Measurements from ENCODE around the gene ANKRD34B.
"Not testable (repeated sequence)": the region's sequence is repeated elsewhere in the genome, so short reads cannot be mapped to it uniquely, and the experiment has no call there.

ANKRD34B gene

DNA sequence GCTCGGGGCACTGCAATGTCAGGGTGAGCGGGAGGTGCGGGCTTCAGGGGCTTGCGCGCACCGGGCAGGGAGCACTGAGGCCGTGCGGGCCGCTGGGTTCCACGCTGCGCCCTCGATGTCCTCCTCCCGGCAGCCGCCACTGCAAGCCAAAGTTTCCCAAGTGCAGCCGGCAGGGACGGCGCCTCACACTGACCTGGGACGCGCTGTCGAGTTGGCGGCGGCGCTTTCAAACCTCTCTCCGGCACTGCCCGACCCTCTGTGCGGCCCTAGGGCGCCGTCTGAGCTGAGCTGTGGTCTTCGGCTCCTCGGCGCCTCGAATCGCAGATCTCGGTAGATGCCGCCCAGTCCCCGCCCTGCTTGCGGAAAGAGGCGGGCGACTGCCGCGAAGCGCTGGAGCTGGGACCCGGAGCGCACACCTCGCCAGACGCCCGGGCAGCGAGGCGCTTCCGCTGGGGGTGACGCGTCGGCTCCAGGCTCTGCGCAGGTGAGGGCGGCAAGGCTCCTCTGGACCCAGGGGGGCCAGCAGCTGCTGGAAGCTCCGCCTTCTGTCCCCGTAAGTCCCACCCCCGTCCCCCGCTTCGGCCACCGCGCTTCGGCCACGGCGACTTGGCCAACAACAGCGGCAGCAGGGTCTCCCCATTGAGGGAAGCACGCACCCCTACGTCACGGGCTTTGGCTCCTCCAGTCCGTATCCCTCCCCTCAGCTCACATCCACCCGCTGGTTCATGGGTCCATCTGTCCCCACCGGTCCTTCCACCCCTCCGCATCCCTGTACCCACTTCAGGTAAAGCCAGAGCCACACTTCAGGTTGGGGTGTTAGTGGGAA, at the start of gene ANKRD34B:
Gene ANKRD34B, minus strand, starts transcription at position 320 of the 826 bp plus-strand sequence. CDS start 10,261 bp downstream, outside the sequence.
- DNase-seq = no peak

DNA sequence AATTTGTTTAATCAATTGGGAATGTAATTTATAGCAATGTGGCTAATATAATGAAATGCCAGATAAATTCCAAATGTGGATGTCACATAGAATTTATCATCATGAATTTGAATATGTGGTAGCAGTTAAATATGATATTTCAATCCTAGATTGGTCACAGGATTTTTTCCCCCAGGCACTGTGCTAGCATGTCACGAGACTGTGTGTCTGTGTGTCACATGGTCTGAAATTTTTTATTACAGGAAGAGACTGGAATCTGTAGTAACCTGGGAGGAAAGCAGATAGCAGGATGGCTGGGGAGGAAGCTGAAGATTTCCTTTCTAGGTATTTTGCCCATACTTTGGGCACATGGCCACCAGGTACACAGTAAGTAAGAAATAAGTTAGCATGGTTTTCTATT, 49.0 kb upstream of the ANKRD34B start:
- no peak for DNase-seq

DNA sequence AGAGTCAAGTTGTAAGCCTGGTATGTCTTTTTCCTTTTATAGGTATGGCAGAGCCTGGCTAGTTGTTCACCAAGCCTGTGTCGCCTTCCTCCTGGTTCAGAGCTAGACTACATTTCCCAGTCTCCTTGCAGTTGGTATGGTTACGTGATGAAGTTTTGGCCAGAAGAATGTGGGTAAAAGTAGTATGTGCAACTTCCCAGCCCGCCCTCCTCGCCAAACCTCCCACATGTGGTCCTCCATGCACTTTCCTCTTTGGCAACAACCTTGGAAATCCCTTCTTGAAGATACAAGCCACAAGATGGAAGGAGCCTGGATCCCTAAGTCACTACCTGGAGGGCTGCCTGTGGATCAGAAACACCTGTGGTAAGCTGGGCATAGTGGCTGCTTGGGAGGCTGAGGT, 48.4 kb upstream of the ANKRD34B start:
- no peak for DNase-seq

GRCh38 chr5:80615266-80615914, 45.3 kb upstream of the ANKRD34B start:
- no peak for DNase-seq

GRCh38 chr5:80609692-80610091, 39.6 kb upstream of the ANKRD34B start:
- no peak for DNase-seq

DNA sequence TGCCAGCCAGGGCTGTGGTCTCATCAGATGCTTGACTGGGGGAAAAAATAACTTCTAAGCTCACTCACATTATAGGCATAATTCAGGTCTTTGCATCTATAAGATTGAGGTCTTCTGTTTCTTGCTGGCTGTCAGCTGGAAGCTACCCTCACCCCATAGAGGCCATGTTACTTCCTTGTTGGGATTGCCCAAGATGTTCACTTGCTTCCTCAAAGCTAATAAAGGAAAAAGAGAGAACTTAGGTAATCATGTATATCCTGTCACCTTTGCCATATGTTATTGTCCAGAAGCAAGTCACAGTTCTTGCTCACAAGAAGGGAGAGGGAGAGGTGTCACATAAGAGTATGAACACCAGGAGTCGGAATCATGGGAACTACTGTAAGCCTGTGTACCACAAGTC, 38.7 kb upstream of the ANKRD34B start:
- DNase-seq = no peak

- no peak for DNase-seq
Observed at GRCh38 chr5:80607832-80608231, 37.8 kb upstream of the ANKRD34B start.

DNA sequence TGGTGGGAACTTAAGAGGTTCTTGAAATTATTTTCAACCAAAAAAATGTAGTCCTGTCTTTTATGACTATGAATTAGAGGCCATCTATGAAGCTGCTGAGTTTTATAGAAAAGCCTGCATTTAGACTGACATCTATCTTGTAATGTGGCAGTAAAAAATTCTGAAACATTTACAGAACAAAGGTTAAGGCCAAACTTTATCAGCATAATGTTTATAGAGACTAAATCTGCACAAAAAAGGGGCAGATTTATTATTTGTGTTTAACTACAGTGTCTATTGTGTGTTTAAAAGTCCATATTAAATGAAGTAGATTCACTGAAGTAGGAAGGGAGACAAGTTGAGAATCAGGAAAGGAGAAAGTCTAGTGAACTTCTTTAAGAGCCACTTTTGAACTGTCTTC, 37.3 kb upstream of the ANKRD34B start:
- no peak for DNase-seq

DNA sequence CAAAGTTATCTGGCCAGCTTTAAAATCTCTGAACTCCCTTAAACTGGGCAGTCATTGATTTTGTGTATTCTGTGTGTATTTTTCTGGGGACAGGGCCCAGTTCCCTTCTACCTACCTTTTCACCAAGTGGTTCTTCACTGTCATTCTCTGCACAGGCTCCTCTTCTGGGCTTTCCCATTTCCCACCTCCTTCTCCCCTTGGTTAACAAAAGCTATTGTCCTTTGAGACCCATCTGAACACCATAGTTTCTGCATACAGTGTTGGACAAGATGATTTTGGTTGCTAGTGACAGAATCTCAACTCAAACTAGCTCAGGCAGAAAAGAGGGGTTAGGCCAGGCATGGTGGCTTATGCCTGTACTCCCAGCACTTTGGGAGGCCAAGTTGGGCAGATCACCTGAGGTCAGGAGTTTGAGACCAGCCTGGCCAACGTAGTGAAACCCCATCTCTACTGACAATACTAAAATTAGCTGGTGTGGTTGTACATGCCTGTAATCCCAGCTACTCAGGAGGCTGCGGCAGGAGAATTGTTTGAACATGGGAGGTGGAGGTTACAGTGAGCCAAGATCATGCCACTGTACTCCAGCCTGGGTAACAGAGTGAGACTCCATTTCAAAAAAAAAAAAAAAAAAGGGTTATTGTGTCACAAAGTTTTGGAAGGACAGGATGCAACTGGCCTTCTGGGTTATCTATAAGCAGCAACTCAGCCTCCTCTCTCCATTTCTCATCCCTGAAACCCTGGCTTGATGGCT, 31.0 kb upstream of the ANKRD34B start:
- no peak for DNase-seq

DNA sequence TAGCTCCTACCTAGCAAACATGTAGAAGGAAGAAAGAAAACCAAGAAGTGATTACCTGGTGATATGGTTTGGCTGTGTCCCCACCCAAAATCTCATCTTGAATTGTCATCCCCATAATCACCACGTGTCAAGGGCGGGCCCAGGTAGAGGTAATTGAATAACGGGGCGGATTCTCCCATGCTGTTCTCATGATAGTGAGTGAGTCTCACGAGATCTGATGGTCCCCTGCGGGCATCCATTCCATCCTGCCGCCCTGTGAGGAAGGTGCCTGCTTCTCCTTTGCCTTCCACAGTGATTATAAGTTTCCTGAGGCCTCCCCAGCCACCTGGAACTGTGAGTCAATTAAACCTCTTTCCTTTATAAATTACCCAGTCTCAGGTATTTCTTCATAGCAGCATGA, 27.4 kb upstream of the ANKRD34B start:
- no peak for DNase-seq

- no peak for DNase-seq
Observed at GRCh38 chr5:80594810-80595209, 24.7 kb upstream of the ANKRD34B start.

DNA sequence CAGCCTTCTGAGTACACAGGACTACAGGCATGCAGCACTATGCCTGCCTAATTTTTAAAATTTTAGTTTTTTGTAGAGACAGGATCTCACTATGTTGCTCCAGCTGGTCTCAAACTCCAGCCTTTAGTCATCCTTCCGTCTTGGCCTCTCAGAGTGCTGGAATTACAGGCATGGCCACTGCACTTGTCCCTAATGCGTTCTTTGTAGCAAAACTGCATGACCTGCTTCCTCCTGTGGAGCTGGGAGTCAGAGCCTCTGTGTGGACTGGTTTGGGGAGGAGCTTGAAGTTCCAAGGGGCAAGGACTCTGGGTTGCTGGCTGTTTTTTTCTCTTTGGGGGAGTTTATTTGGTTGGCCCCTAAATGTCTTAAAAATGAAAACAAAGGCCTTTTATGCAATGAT, 22.7 kb upstream of the ANKRD34B start:
- DNase-seq = no peak

DNA sequence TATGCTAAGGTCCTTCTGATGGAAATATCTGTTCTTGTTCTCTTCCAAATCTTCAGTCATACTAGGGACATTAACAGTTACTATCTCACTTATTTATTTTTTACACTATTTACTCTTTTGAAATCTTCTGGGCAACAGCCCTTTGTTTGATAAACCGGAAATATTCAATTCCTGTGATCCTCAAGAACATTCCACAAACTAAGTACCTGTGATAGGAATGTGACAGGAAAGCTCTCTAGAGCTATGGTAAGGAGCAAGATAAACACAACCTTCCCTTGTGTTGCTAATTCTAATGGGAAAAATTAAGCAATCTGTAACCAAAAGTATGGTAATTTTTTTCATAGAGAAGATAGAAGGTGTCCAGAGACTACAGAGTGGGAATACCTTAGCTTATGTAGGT, 22.0 kb upstream of the ANKRD34B start:
- DNase-seq = no peak

- DNase-seq = no peak
Observed at GRCh38 chr5:80591352-80591751, 21.3 kb upstream of the ANKRD34B start.

GRCh38 chr5:80590766-80591165, 20.7 kb upstream of the ANKRD34B start:
- no peak for DNase-seq

DNA sequence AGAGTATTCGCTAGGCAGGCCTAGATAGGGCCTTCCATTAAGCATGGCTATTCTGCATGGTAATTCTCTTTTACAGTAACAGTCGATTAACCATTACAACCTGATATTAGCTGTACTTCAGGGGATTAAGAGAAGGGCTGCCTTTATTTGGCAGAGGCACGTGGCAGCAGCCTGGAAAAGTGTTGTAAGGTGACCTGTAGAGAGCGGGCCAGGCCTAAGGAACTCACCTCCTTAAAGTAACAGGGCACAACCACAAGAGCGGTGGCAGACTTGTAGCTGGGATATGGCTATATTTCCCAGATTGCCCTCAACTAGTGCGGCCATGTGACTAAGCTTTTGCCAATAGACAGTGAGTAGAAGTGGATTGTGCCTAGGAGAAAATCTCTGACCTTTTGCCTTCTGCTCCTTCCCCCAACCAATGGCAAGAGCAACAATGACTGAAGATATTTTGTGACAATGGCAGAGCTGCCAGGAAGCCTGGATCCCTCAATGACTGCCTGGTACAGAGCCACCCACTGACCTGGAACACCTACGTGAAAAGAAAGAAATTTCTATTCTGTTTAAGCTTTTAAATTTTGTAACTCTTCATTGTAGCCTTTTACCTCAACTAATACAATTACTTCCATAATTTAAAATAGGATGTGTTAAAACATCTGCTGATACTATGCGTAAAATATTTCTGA, 18.9 kb upstream of the ANKRD34B start:
- DNase-seq = no peak

GRCh38 chr5:80584770-80585169, 14.7 kb upstream of the ANKRD34B start:
- DNase-seq = no peak

DNA sequence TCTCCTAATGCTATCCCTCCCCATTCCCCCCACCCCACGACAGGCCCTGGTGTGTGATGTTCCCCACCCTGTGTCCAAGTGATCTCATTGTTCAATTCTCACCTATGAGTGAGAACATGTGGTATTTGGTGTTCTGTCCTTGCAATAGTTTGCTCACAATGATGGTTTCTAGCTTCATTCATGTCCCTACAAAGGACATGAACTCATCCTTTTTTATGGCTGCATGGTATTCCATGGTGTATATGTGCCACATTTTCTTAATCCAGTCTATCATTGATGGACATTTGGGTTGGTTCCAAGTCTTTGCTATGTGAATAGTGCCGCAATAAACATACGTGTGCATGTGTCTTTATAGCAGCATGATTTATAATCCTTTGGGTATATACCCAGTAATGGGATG, 10.2 kb upstream of the ANKRD34B start:
- not testable (repeated sequence) for DNase-seq

- no peak for DNase-seq
Observed at GRCh38 chr5:80579050-80579449, 9.0 kb upstream of the ANKRD34B start.

DNA sequence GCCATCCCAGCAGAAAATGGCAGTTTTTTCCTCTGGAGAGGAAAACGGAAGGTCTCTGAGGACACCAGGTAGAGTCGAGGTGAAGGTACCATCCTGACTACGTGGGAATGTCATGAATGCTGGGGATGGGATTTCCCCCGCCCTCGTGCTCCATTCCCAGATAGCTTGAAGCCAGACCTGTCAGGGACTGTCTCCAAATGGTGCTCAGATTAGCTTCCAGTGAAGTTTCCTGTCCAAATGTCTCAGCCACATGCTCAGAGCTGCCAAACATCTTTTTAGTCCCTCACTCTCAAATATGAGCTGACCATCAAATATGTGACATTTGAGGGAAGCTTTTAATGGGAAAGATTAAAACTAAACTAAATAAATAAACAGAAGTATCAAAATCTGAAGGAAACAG, 7.6 kb upstream of the ANKRD34B start:
- DNase-seq = no peak

- no peak for DNase-seq
Observed at GRCh38 chr5:80576383-80576782, 6.3 kb upstream of the ANKRD34B start.

DNA sequence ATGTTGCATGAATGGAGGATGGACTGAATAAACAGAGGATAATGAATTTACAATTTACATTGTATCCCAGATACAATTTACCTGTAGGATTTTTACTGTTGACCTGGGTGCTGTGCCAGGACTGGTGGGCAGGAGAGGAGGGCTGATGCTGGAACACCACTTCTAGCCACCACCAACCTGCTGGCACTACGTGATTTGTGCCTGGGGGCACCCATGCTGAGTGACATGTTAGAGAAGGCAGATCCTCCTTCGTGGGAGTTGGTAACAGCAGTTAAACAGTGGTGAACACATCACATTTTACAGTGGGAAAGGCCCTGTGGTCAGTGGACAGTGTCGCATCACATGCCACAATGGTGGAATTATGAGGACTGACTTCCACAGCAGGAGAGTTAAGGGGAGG, 3.0 kb upstream of the ANKRD34B start:
- no peak for DNase-seq

Data from NCI-H524 treated with DMSO at 0.1 percent for 48 hours (cell line).